HepG2 (cell line): ENCODE results near the gene ZBTB43. TPM values are rescaled to one million over a fixed set of nuclear protein-coding genes. Genes with fewer than 3 reads are reported as not detected.
A peak's percentile ranks its signal among the peaks of the same experiment; 100 is the strongest.

ENCODE experiments used
- ARNT2 ChIP-seq: sonication (generic); formaldehyde crosslinking; IDR thresholded peaks from 2 replicates; pipeline ENCODE4 v1.8.0; 2022; ENCODE audit warnings: mild to moderate bottlenecking, low read depth, missing genetic modification reagents, moderate library complexity
- ATF7-NPFF ChIP-seq: sonication (generic); formaldehyde crosslinking; IDR thresholded peaks from 2 replicates; pipeline ENCODE4 v1.8.1; 2023; ENCODE audit warnings: mild to moderate bottlenecking, low read depth, missing genetic modification reagents, moderate library complexity
- CAMTA2 ChIP-seq: sonication (generic); formaldehyde crosslinking; IDR thresholded peaks from 2 replicates; pipeline ENCODE4 v1.4.0; 2020; ENCODE audit warnings: mild to moderate bottlenecking, missing genetic modification reagents, borderline replicate concordance
- DNMT1 ChIP-seq: sonication (generic); formaldehyde crosslinking; IDR thresholded peaks from 2 replicates; pipeline ENCODE4 v1.5.1; 2020; ENCODE audit warnings: mild to moderate bottlenecking, missing genetic modification reagents
- GABPB1 ChIP-seq: IDR thresholded peaks from 2 replicates; pipeline ENCODE4 v1.6.1; 2016; ENCODE audit warnings: mild to moderate bottlenecking, missing genetic modification reagents, moderate library complexity, missing compliant biosample characterization
- KAT7 ChIP-seq: IDR thresholded peaks from 2 replicates; pipeline ENCODE4 v1.6.1; 2018; ENCODE audit warnings: borderline replicate concordance, missing compliant biosample characterization
- KDM2A ChIP-seq: sonication (generic); formaldehyde crosslinking; IDR thresholded peaks from 2 replicates; pipeline ENCODE4 v1.4.0; 2020; ENCODE audit warnings: low read depth, missing genetic modification reagents, borderline replicate concordance
- POGZ ChIP-seq: sonication (generic); formaldehyde crosslinking; IDR thresholded peaks from 2 replicates; pipeline ENCODE4 v1.4.0; 2020; ENCODE audit warnings: mild to moderate bottlenecking, missing genetic modification reagents
- RBM39 ChIP-seq: fragments of 200-400 bp; formaldehyde crosslinking; IDR thresholded peaks from one replicate; pipeline ENCODE4 v1.6.1; 2018; ENCODE audit warnings: antibody characterized with exemption, mild to moderate bottlenecking, low read depth, low read length; ENCODE audit not compliant: poor library complexity, severe bottlenecking
- ZFP36L1 ChIP-seq: sonication (generic); formaldehyde crosslinking; IDR thresholded peaks from 2 replicates; pipeline ENCODE4 v1.8.0; 2022; ENCODE audit warnings: mild to moderate bottlenecking, missing genetic modification reagents, moderate library complexity
- ZNF317 ChIP-seq: sonication (generic); formaldehyde crosslinking; IDR thresholded peaks from 2 replicates; pipeline ENCODE4 v1.5.0; 2020; ENCODE audit warnings: mild to moderate bottlenecking, missing genetic modification reagents
- ZNF335 ChIP-seq: sonication (generic); formaldehyde crosslinking; IDR thresholded peaks from 2 replicates; pipeline ENCODE4 v1.4.0; 2020; ENCODE audit warnings: missing genetic modification reagents
- ZNF7 ChIP-seq: IDR thresholded peaks from 2 replicates; pipeline ENCODE4 v1.6.1; 2016; ENCODE audit warnings: missing biosample characterization, missing genetic modification reagents
- ZNF841 ChIP-seq: sonication (generic); formaldehyde crosslinking; IDR thresholded peaks from 2 replicates; pipeline ENCODE4 v1.8.1; 2023; ENCODE audit warnings: missing genetic modification reagents, borderline replicate concordance
- polyA plus RNA-seq, 8 experiments: library from polyadenylated mRNA; depleted of rRNA in 3 of 8; stranded (reverse) in 7 of 8; unstranded in 1 of 8; fragments of >200 nt; fragmentation: Illumina TruSeq in 4 of 8; extraction: Trizol in 4 of 8; gene quantifications; 2 replicates each; pipeline versions ENCODE4 v1.2.1 to v1.2.3, GENCODE V29; 2011 to 2016; ENCODE audit warnings: low read depth in 4 of 8, missing spikeins in 1 of 8, mixed read lengths in 1 of 8; ENCODE audit not compliant: insufficient read depth in 1 of 8
- total RNA-seq, 5 experiments: library from RNA; depleted of rRNA; stranded (reverse); fragments of >200 nt; fragmentation: Illumina TruSeq; extraction: Trizol; gene quantifications; 2 replicates each; pipeline ENCODE4 v1.2.3, GENCODE V29; 2016; ENCODE audit warnings: low read depth in 1 of 5
- TF ChIP-seq, protein P1 (sequence below): sonication (generic); formaldehyde crosslinking; IDR thresholded peaks from 2 replicates; pipeline ENCODE4 v1.4.0; 2020; ENCODE audit warnings: missing genetic modification reagents
- TF ChIP-seq, protein P2 (sequence below): sonication (generic); formaldehyde crosslinking; IDR thresholded peaks from 2 replicates; pipeline ENCODE4 v1.4.0; 2020; ENCODE audit warnings: mild to moderate bottlenecking, missing genetic modification reagents
- TF ChIP-seq, protein P3 (sequence below): sonication (generic); formaldehyde crosslinking; IDR thresholded peaks from 2 replicates; pipeline ENCODE4 v1.4.0; 2020; ENCODE audit warnings: mild to moderate bottlenecking, missing genetic modification reagents
- TF ChIP-seq, protein P4 (sequence below): sonication (generic); formaldehyde crosslinking; IDR thresholded peaks from 2 replicates; pipeline ENCODE4 v1.5.0; 2020; ENCODE audit warnings: mild to moderate bottlenecking, missing genetic modification reagents, moderate library complexity
- TF ChIP-seq, protein P5 (sequence below): sonication (generic); formaldehyde crosslinking; IDR thresholded peaks from 2 replicates; pipeline ENCODE4 v1.5.1; 2020; ENCODE audit warnings: mild to moderate bottlenecking, missing genetic modification reagents

ZBTB43 gene
- total and polyA plus RNA-seq, 2 of the 13 experiments (the other 11 are each of a cell fraction or from before 2014, with no cell fraction given): 7.1 to 31.4 TPM

DNA sequence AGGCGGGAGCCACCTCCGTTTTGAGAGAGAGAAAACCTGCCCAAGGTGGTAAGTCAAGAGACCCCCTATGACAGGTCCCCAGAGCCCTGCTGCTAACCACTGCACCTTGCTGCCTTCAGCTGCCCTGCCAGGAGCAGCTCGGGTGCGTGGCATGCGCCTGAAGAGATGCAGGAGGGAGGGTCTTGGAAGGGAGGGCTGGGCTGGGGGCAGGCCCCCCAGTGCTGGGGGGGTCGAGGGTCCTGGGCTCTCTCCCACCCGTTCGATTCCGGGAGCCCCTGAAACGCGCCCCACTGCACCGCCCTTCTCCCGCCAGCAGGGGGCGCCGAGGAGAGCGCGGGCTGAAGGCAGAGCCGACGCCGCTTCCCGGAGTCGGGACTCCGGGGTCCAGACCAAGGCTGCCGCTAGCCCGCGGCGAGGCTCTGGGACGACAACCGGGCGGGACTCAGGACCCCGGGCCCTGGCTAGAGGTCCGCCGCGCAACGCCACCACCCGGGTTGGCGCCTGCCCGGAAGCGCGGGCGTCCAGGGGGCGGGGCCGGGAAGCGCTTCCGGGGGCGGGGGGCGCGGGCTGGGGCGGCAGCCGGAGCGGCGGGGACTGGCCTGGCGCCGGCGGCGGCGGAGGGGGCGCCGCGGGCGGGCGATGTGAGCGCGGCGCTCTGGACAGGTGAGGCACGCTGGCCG, 55.4 kb downstream of the ZBTB43 start, which contains the start of gene ZBTB34 (continued):
- 0 out of 2 replicates have a peak, but pooled peaks have one; percentile 38 for TF ChIP-seq ZNF317
- 0 out of 2 replicates have a peak, but pooled peaks have one; percentile 4 for TF ChIP-seq ZNF7 (CRISPR knock-in tag)
- TF ChIP-seq CAMTA2 (CRISPR knock-in tag): 0 out of 2 replicates have a peak, but pooled peaks have one; percentile 54
- peak; percentile 90 for TF ChIP-seq GABPB1 (CRISPR knock-in tag)
- TF ChIP-seq, protein P1, sequence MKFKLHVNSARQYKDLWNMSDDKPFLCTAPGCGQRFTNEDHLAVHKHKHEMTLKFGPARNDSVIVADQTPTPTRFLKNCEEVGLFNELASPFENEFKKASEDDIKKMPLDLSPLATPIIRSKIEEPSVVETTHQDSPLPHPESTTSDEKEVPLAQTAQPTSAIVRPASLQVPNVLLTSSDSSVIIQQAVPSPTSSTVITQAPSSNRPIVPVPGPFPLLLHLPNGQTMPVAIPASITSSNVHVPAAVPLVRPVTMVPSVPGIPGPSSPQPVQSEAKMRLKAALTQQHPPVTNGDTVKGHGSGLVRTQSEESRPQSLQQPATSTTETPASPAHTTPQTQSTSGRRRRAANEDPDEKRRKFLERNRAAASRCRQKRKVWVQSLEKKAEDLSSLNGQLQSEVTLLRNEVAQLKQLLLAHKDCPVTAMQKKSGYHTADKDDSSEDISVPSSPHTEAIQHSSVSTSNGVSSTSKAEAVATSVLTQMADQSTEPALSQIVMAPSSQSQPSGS: no peak
- TF ChIP-seq DNMT1: no peak
- no peak for TF ChIP-seq ZNF335 (CRISPR knock-in tag)
- TF ChIP-seq KAT7 (CRISPR knock-in tag): peak; percentile 74; the same call in 1 of the 2 replicates
- TF ChIP-seq, protein P2, sequence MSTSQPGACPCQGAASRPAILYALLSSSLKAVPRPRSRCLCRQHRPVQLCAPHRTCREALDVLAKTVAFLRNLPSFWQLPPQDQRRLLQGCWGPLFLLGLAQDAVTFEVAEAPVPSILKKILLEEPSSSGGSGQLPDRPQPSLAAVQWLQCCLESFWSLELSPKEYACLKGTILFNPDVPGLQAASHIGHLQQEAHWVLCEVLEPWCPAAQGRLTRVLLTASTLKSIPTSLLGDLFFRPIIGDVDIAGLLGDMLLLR (CRISPR knock-in tag): peak; percentile 48; the same call in 1 of the 2 replicates
- TF ChIP-seq ZFP36L1 (CRISPR knock-in tag): no peak
- peak; percentile 39; the same call in 1 of the 2 replicates for TF ChIP-seq ATF7-NPFF (CRISPR knock-in tag)
- TF ChIP-seq, protein P3, sequence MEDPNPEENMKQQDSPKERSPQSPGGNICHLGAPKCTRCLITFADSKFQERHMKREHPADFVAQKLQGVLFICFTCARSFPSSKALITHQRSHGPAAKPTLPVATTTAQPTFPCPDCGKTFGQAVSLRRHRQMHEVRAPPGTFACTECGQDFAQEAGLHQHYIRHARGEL (CRISPR knock-in tag): no peak
- peak; percentile 85 for TF ChIP-seq KDM2A (CRISPR knock-in tag)
- 0 out of 2 replicates have a peak, but pooled peaks have one; percentile 27 for TF ChIP-seq ARNT2
- TF ChIP-seq RBM39: peak; percentile 50
- TF ChIP-seq POGZ (CRISPR knock-in tag): peak; percentile 63
- TF ChIP-seq, protein P4, sequence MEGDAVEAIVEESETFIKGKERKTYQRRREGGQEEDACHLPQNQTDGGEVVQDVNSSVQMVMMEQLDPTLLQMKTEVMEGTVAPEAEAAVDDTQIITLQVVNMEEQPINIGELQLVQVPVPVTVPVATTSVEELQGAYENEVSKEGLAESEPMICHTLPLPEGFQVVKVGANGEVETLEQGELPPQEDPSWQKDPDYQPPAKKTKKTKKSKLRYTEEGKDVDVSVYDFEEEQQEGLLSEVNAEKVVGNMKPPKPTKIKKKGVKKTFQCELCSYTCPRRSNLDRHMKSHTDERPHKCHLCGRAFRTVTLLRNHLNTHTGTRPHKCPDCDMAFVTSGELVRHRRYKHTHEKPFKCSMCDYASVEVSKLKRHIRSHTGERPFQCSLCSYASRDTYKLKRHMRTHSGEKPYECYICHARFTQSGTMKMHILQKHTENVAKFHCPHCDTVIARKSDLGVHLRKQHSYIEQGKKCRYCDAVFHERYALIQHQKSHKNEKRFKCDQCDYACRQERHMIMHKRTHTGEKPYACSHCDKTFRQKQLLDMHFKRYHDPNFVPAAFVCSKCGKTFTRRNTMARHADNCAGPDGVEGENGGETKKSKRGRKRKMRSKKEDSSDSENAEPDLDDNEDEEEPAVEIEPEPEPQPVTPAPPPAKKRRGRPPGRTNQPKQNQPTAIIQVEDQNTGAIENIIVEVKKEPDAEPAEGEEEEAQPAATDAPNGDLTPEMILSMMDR (CRISPR knock-in tag): peak; percentile 95
- TF ChIP-seq ZNF841 (CRISPR knock-in tag): no peak
- TF ChIP-seq, protein P5, sequence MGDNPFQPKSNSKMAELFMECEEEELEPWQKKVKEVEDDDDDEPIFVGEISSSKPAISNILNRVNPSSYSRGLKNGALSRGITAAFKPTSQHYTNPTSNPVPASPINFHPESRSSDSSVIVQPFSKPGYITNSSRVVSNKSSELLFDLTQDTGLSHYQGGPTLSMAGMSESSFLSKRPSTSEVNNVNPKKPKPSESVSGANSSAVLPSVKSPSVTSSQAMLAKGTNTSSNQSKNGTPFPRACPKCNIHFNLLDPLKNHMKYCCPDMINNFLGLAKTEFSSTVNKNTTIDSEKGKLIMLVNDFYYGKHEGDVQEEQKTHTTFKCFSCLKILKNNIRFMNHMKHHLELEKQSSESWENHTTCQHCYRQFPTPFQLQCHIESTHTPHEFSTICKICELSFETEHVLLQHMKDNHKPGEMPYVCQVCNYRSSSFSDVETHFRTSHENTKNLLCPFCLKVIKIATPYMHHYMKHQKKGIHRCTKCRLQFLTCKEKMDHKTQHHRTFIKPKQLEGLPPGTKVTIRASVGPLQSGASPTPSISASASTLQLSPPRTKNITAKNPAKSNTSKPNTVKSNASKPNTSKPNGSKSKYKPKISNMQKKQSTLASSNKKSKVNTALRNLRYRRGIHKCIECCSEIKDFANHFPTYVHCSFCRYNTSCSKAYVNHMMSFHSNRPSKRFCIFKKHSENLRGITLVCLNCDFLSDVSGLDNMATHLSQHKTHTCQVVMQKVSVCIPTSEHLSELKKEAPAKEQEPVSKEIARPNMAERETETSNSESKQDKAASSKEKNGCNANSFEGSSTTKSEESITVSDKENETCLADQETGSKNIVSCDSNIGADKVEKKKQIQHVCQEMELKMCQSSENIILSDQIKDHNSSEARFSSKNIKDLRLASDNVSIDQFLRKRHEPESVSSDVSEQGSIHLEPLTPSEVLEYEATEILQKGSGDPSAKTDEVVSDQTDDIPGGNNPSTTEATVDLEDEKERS (CRISPR knock-in tag): no peak
